T47D (cell line): ENCODE measurements around the gene ELOB.
A peak's percentile ranks its signal among the peaks of the same experiment; 100 is the strongest.

Source experiments
- DNase-seq, 2 experiments: peaks; one replicate each; pipeline versions ENCODE4 v3.0.0 to v3.0.0-alpha.2; 2011 to 2012; ENCODE audit warnings: low read depth in 1 of 2, low spot score in 1 of 2
- JUND ChIP-seq: IDR thresholded peaks from 2 replicates; pipeline ENCODE4 v1.6.1; 2012; ENCODE audit warnings: low read depth
- in situ Hi-C: cut with HindIII; loops from 2 replicates; pipeline ENCODE4 v1.10.0; 2016; ENCODE audit warnings: low sequenced_read_pairs, low pct_unique_long_range_greater_than_20kb

ELOB gene

DNA sequence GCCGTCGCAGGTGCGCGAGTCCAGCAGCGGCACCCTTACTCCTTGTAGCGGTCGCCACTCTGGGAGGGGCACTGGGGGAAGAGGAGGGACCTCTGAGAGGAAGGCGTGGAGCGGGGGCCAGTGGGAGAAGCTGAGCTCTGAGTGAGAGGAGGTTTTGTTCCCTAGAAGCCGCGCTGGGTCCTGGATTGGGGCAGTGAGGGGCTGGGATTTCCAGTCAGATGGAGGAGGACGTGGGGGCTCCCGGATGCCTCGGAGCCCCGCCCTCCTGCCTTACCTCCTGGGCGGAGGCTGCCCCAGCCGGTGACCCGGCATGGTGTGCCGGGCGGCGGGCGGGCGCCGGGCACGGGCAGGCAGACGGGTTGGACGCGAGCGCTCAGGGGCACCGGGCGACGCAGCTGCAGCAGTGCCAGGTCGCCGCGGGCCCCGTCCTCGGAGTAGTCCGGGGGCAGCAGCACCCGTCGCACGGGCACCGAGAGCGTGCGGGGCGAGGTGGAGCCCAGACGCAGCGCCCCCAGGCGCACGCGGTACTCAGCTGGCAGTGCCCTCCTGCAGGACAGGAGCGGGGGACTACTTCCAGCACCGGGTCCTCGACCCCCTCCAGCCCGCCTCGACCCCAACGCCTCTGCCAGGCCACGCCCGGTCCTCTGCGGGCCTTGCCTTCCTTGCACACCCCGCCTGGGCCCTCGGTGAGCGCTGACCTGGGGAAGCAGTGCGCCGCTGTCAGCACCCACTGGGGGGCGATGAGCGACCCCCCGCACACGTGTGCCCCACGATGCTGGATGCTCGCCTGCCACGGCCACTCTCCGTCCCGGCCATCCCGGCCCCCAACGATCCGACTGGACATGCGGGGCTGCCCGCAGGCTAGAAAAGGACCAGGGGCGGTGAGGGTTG, 8.3 kb upstream of the ELOB start:
- no peak for DNase-seq
- in situ Hi-C loops, result no loop called here
- no peak for TF ChIP-seq JUND

DNA sequence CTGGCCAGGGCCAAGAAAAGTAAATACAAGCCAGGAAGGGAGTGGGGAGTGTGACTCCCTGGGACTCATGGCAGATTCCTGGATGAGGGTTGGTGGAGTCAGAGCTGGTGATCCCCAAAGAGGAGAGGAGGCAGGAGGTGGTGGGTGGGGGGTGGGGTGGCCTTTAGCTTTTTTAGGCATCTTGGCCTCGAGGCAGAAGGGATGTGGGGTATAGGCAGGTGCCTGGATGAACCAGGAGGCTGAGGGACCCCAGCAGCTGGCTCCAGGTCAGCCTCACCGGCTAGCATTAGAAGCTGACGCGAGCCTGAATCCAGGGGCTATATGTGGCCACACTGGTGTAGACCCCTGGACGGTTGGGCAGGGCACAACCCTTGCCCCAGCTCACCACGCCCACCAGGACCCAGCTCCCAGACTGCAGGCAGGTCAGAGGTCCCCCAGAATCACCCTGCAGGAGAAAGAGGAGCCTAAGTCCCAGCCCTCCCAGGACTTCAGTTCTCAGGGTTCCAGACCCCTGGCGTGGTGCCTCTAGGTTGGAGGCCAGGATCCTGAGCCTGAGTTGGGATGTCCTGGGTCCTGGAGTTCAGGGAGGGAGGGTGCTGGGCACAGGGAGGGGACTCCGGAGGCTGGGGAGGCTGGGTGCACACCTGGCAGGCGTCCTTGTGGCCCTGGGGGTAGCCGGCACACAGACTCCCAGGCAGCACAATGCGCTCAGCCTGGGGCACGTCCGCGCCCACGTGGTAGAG, 7.4 kb upstream of the ELOB start:
- no peak for TF ChIP-seq JUND
- in situ Hi-C loops, result no loop called here
- DNase-seq, result no peak

GRCh38 chr16:2783581-2784357, 6.7 kb upstream of the ELOB start:
- DNase-seq, result no peak
- TF ChIP-seq JUND, result no peak
- in situ Hi-C loops, result no loop called here

DNA sequence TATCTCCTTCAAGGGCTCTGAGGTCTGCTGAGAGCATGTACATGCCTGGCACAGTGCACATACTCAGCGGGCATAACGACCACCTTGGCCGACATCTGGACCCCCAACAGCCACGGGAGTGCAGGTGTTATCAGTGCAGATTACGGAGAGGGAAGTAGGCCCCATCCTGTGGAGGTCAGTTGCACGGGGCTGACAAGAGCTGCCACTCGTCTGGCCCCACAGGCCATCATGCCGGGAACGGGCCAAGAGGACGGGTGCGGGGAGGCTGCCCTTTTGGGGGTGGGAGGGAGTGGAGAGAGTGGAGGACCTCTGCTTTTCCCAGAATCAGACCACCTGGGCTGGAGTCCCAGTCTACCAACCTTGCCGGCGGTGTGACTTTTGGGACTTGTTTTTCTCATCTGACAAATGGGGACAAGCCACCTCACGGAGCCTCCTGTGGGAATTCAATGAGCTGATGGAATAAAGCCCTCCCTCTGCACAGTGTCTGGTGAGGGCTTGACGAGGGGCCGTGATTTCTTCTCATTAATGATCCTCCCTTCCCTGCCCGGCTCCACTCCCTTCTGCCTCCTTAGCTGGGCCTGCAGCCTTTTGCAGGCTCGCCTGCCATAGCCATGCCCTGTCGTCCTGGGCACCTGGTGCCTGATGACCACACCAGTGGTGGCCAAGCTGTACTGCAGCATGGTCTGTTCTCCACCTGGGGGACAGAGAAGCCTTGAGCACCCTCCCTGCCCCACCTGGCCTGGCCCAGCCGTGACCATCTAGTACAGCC, 5.7 kb upstream of the ELOB start:
- in situ Hi-C loops, result no loop called here
- TF ChIP-seq JUND, result no peak
- DNase-seq, result no peak

DNA sequence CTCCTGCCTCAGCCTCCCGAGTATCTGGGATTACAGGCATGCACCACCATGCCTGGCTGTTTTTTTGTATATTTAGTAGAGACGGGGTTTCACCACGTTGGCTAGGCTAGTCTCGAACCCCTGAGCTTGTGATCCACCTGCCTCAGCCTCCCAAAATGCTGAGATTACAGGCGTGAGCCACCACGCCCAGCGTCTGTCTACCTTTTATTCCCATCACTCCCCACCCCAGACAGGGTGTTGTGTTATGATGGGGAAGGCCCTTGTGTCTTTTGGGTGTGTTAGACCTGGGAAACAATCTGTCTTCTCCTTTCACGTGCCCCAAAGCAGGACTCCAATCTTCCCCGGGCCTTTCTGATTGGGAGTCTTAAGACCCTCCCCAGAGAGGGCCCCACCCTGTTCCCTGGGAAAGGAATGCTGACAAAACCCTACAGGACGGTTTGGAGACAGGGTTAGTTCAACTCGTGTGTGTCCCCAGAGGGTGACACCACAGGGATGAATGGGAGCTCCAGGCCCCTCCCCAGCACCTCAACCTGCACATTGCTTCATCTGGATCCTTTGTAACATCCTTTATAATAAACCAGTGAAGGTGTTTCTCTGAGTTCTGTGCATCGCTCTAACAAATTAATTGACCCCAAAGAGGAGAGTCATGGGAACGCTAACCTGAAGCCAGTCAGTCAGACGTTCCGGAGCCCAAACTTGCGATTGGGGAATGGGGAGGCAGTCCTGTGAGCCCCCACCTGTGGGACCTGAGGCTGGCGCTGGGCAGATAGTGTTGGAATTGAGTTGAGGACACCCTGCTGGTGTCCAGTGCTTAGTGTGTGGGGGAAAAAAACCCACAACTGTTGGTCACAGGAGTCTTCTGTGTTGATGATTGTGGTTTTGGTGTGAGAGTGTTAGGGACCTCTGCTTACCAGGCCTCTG, 3.2 kb upstream of the ELOB start:
- no peak for DNase-seq
- no peak for TF ChIP-seq JUND
- in situ Hi-C loops, result no loop called here

GRCh38 chr16:2779151-2779920, 2.3 kb upstream of the ELOB start:
- no peak for DNase-seq
- no peak for TF ChIP-seq JUND
- in situ Hi-C loops, result no loop called here

DNA sequence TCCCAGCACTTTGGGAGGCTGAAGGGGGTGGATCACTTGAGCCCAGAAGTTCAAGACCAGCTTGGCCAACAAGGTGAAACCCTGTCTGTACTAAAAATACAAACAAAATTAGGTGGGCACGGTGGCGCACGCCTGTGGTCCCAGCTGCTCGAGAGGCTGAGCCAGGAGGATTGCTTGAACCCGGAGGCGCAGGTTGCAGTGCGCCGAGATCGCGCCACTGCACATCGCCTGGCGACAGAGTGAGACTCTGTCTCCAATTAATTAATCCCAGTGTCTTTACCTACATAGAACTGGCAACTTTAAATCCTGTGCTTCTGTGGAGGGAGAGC, 1.5 kb upstream of the ELOB start:
- no peak for DNase-seq
- in situ Hi-C loops, result no loop called here
- TF ChIP-seq JUND, result no peak

GRCh38 chr16:2777903-2778629, 986 bp upstream of the ELOB start:
- in situ Hi-C loops, result no loop called here
- no peak for TF ChIP-seq JUND
- peak in 1 of 2 experiments; percentile 52 for DNase-seq

DNA sequence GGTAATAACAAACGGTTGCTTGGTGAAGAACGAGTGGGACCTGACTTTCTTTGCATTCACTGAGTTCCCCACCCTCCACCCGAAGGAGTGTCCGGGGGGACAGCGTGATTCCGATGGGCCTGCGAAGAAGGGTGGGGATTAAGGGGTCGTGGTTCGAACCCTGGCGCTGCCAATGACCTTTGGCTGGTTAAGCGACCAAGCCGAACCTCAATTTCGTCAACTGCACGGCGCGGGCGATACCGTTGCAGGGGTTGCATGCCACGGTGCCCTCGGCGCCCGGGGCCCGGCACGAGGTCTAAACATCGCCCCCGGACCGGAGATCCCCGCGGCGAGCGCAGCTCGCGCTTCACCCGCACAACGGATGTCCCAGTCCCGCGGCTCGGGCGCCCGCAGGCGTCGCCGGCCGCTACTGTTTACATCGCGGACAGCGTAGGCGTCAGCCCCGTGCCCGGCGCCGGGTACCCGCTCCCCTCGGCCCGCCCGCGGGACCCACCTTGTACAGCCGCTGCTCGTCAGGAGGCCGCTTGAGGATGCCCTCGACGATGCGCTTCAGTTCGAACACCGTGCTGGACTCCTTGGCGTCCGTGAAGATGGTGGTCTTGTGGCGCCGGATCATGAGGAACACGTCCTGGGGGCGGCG, 460 bp downstream of the ELOB start:
- no peak for DNase-seq
- in situ Hi-C loops, result no loop called here
- TF ChIP-seq JUND, result no peak
